ENCODE data around the gene WAC. TPM values are rescaled to one million over a fixed set of nuclear protein-coding genes. Genes with fewer than 3 reads are reported as not detected.
"Not testable (repeated sequence)": the region's sequence is repeated elsewhere in the genome, so short reads cannot be mapped to it uniquely, and the experiment has no call there.

The WAC gene
- total RNA-seq, 1 donor from 2014 or later, result 115 TPM

GRCh38 chr10:28505359-28505959 is 27.5 kb upstream of the WAC start:
- Mint-ChIP-seq H3K9me3 (no peaks in the 10 kb centered on the region), H3K4me3 (no peak overlapping the region), H3K27me3 (no peaks in the 10 kb centered on the region), H3K36me3 (no peaks in the 10 kb centered on the region), H3K27ac (no peak overlapping the region), H3K4me1 (ENCODE audit: unreplicated experiment) (no peaks in the 10 kb centered on the region)
- no peak for TF ChIP-seq CTCF (conservative IDR thresholded peaks at IDR 0.05)
- DNase-seq (ENCODE audit: extremely low spot score, unreplicated experiment), result no peak

GRCh38 chr10:28508304-28508925 is 24.5 kb upstream of the WAC start:
- Mint-ChIP-seq H3K4me1 (ENCODE audit: unreplicated experiment) (no peaks in the 10 kb centered on the region), H3K4me3 (no peak overlapping the region), H3K36me3 (no peaks in the 10 kb centered on the region), H3K27me3 (no peaks in the 10 kb centered on the region), H3K9me3 (no peaks in the 10 kb centered on the region), H3K27ac (no peak overlapping the region)
- DNase-seq (ENCODE audit: extremely low spot score, unreplicated experiment), result no peak
- no peak for TF ChIP-seq CTCF (conservative IDR thresholded peaks at IDR 0.05)

GRCh38 chr10:28509286-28509685 is 23.6 kb upstream of the WAC start:
- no peaks in the 10 kb centered on the region for H3K27me3 Mint-ChIP-seq
- no peak overlapping the region for H3K27ac Mint-ChIP-seq
- no peak overlapping the region for H3K4me3 Mint-ChIP-seq
- no peaks in the 10 kb centered on the region for H3K9me3 Mint-ChIP-seq
- DNase-seq (ENCODE audit: extremely low spot score, unreplicated experiment), result no peak
- H3K36me3 Mint-ChIP-seq, result no peaks in the 10 kb centered on the region
- no peak for TF ChIP-seq CTCF (conservative IDR thresholded peaks at IDR 0.05)
- no peaks in the 10 kb centered on the region for H3K4me1 Mint-ChIP-seq (ENCODE audit: unreplicated experiment)

- Mint-ChIP-seq H3K27ac (no peak overlapping the region), H3K4me3 (no peak overlapping the region), H3K27me3 (no peaks in the 10 kb centered on the region), H3K4me1 (ENCODE audit: unreplicated experiment) (no peaks in the 10 kb centered on the region), H3K36me3 (no peaks in the 10 kb centered on the region), H3K9me3 (no peaks in the 10 kb centered on the region)
- TF ChIP-seq CTCF (conservative IDR thresholded peaks at IDR 0.05), result no peak
- no peak for DNase-seq (ENCODE audit: extremely low spot score, unreplicated experiment)
Measured at GRCh38 chr10:28514648-28515047, 18.3 kb upstream of the WAC start.

GRCh38 chr10:28520346-28520745 is 12.6 kb upstream of the WAC start:
- Mint-ChIP-seq H3K36me3 (peaks cover 24% of the 10 kb centered on the region), H3K27ac (peak overlapping the region; percentile 59), H3K27me3 (no peaks in the 10 kb centered on the region), H3K4me3 (no peak overlapping the region), H3K4me1 (ENCODE audit: unreplicated experiment) (no peaks in the 10 kb centered on the region), H3K9me3 (peaks cover 20% of the 10 kb centered on the region)
- TF ChIP-seq CTCF (conservative IDR thresholded peaks at IDR 0.05), result no peak
- no peak for DNase-seq (ENCODE audit: extremely low spot score, unreplicated experiment)

GRCh38 chr10:28520828-28521227 is 12.1 kb upstream of the WAC start:
- not testable (repeated sequence) for H3K27ac Mint-ChIP-seq; H3K4me3 Mint-ChIP-seq; DNase-seq (ENCODE audit: extremely low spot score, unreplicated experiment); H3K4me1 Mint-ChIP-seq (ENCODE audit: unreplicated experiment); H3K27me3 Mint-ChIP-seq
- H3K36me3 Mint-ChIP-seq, result peaks cover 26% of the 10 kb centered on the region
- H3K9me3 Mint-ChIP-seq, result peaks cover 20% of the 10 kb centered on the region

- not testable (repeated sequence) for H3K4me1 Mint-ChIP-seq (ENCODE audit: unreplicated experiment); H3K4me3 Mint-ChIP-seq; H3K27me3 Mint-ChIP-seq; DNase-seq (ENCODE audit: extremely low spot score, unreplicated experiment); H3K27ac Mint-ChIP-seq
- Mint-ChIP-seq H3K9me3 (peaks cover 20% of the 10 kb centered on the region), H3K36me3 (peaks cover 38% of the 10 kb centered on the region)
Measured at GRCh38 chr10:28521961-28522360, 11.0 kb upstream of the WAC start.

All from type B pancreatic cell (in vitro differentiated cells).